G401 (cell line): ENCODE measurements around the gene HSPB8. TPM values are rescaled to one million over a fixed set of nuclear protein-coding genes. Genes with fewer than 3 reads are reported as not detected.
"Not testable (repeated sequence)": the region's sequence is repeated elsewhere in the genome, so short reads cannot be mapped to it uniquely, and the experiment has no call there.

Source experiments
- DNase-seq: peaks from one replicate; pipeline ENCODE4 v3.0.0-alpha.2; 2015; ENCODE audit warnings: low spot score
- in situ Hi-C: cut with HindIII; loops from 2 replicates; pipeline ENCODE4 v1.10.0; 2016; ENCODE audit warnings: low sequenced_read_pairs, mixed read lengths
- total RNA-seq: library from RNA; depleted of rRNA; stranded (reverse); fragments of >200 nt; shearing (Covaris generic); gene quantifications from 2 replicates; pipeline ENCODE4 v1.2.3, GENCODE V29; 2014

The HSPB8 gene
- total RNA-seq, 1 experiment from 2014 or later = not detected

GRCh38 chr12:119201789-119202543 is 23.2 kb downstream of the HSPB8 start:
- in situ Hi-C loops = no loop called here
- no peak for DNase-seq

GRCh38 chr12:119202544-119202943 is 23.8 kb downstream of the HSPB8 start:
- DNase-seq = no peak

GRCh38 chr12:119204131-119204530 is 25.4 kb downstream of the HSPB8 start:
- no peak for DNase-seq
- in situ Hi-C loops = no loop called here

More at GRCh38 chr12:119202544-119202943, 23.8 kb downstream of the HSPB8 start:
- in situ Hi-C loops = no loop called here

DNA sequence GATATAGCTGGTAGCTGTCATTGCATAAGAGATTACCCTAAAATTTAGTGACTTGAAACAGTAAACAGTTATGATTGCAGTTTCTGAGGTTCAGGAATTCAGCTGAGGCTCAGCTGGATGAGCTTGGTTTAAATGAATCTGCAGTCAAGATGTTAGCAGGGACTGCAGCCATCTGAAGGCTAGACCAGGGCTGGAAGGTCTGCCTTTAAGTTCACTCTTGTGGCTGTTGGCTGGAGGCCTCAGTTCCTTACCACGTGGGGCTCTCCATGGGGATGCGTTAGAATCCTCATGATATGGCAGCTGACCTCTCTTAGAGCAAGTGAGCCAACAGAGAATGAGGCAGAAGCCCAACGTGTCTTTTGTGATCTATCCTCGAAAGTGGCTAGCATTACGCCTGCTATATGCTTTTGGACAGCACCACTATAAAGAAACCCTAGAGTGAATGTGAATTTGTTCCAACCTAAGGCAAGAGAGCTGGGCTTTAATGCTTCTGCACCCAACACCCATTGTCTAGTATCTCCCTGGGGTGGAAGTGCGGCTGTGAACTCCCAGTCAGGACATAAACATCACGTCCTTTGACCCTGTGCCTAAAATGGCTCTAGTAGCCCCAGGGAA is 26.0 kb downstream of the HSPB8 start:
- in situ Hi-C loops = no loop called here
- DNase-seq = no peak

- no peak for DNase-seq
- in situ Hi-C loops = no loop called here
Observed at GRCh38 chr12:119206348-119207062, 27.8 kb downstream of the HSPB8 start.

GRCh38 chr12:119207063-119207560 is 28.4 kb downstream of the HSPB8 start:
- no peak for DNase-seq
- in situ Hi-C loops = no loop called here

- in situ Hi-C loops = no loop called here
- DNase-seq = no peak
Observed at GRCh38 chr12:119208626-119209061, 29.9 kb downstream of the HSPB8 start.

DNA sequence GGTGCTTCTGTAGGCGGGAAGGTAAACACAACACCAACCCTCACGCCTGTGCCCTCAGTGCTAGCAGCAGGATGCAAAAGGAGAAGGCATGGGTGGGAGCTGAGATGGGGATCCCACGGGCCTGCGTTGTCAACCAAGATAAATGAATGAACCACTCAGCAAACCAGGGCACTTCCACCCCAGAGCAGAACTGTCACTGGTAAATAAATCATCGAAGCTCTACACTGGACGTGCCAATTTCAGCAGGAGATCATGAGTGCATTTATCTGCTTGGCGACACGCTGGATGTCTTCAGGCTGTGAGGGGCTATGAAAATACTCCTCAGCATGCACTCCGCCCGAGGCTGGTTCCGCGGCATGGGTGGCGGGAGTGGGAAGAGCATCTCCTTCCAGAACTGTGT is 33.2 kb downstream of the HSPB8 start:
- no peak for DNase-seq
- in situ Hi-C loops = no loop called here

GRCh38 chr12:119216084-119216483 is 37.4 kb downstream of the HSPB8 start:
- no peak for DNase-seq
- in situ Hi-C loops = no loop called here

DNA sequence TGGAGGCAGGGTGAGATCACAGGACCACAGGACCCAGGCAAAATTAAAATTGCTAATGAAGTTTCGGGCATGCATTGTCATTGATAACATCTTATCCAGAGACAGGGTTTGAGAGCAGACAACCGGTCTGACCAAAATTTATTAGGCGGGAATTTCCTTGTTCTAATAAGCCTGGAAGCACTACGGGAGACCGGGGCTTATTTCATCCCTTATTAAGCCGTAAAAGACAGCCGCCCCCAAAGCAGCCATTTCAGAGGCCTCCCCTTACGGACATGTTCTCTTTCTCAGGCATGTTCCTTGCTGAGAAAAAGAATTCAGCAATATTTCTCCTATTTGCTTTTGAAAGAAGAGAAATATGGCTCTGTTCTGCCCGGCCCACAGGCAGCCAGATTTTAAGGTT is 40.1 kb downstream of the HSPB8 start:
- DNase-seq, in situ Hi-C loops: not testable (repeated sequence)

DNA sequence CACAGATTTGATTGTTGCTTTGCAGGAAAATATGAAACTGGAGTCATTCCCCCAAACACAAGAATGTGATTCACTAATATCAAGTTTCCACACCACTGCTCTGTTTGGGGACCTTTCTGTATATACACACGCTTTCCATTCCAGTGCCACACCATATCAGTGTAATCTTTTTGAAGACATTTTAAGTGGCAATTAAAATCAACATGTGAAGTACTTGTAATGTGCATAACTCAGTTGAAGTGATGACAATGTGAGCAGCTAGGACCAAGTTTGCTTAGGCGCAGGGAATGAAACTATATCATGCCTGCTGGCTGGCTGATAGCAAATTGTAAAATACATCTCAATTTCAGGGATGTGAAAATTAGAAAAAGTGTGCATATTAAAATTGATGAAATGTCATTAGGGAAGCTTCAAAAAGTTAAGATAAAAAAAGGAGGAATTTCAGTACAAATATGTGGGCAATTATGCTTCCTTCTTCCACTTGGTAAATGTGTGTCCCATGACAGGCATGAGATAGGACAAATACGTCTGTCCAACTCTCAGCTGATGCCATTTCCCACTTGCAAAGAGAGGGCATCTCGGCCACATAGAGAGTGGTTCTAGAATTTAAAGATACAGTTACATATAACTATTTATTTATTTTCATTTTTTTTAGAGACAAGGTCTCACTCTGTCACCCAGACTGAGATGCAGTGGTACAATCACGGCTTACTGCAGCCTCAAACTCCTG is 43.7 kb downstream of the HSPB8 start:
- DNase-seq = no peak
- in situ Hi-C loops = no loop called here

GRCh38 chr12:119225454-119225853 is 46.7 kb downstream of the HSPB8 start:
- DNase-seq = no peak
- in situ Hi-C loops = no loop called here

DNA sequence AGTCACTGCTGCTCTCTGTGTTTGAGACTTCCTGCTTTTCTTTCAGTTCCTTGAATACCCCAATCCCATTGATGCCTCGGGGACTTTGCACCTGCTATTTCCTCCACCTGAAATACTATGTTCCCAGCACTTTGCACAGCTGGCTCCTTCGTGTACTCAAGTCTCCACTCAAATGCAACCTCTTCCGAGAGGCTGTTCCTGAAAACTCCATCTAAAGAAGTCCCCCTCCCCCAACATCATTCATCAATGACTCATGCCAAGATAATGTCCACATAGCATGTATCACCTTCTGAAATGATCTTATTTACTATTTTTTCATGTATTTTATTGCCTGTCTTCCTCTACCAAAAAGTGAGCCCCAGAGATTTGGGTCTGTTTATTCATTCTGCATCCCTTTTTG is 48.6 kb downstream of the HSPB8 start:
- DNase-seq = no peak
- in situ Hi-C loops = no loop called here

DNA sequence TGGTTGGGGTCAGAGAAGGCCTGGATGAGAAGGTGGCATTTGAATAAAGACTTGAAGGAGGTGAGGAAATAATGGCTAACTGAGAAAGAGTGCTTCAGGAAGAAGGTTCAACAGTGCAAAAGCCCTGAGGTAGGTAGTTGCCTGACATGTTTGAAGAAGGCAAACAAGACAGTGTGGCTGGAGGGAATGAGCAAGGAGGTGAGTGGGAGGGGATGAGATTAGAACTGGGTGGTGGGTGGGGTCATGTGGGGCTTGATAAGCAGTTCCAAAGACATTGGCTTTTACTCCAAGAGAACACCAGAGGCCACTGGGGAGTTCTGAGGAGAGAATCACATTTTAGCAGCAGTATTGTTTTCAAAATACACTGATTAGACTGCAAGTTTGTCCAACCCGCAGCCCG is 50.5 kb downstream of the HSPB8 start:
- in situ Hi-C loops = no loop called here
- DNase-seq = no peak

- peak; percentile 30 for DNase-seq
Observed at GRCh38 chr12:119229837-119230236, 51.1 kb downstream of the HSPB8 start.

DNA sequence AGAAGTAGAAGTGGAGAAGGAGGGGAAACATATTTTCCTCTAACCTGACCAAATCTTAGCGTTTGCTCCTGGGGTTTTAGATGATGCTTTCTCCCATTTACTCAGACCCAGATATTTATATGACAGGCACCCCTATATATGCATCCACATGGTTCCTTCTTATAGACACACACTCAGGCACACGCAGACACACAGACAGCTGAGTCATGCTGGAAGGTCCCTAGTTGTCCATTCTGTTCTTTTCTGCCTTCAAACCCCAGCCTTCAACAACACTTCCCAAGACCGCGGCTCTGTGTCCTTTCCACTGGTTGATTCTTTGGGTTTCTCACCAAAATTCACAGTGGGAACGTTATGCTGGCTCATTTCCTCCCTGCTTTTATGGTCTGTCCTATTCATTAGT is 52.1 kb downstream of the HSPB8 start:
- in situ Hi-C loops = no loop called here
- no peak for DNase-seq

More at GRCh38 chr12:119229837-119230236, 51.1 kb downstream of the HSPB8 start:
- in situ Hi-C loops = no loop called here

DNA sequence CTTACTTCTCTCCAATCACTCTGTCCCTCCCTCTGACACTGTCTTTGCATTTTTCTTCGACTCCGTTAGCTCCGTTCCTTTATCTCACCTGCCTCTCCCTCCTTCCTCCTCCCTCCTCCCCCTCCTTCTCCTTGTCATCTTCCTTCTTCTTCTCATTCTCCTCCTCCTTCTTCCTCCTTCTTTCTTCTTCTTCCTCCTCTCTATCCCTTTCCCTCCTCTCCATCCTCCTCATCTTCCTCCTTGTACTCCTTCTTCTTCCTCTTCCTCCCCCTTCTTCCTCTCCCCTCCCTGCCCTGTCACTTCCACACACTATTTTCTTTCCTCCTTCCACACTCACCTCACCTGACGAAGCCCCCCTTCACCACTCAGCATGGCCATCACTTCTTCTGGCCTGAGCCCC is 53.0 kb downstream of the HSPB8 start:
- in situ Hi-C loops = no loop called here
- DNase-seq = no peak

GRCh38 chr12:119235197-119235751 is 56.5 kb downstream of the HSPB8 start:
- DNase-seq = no peak

DNA sequence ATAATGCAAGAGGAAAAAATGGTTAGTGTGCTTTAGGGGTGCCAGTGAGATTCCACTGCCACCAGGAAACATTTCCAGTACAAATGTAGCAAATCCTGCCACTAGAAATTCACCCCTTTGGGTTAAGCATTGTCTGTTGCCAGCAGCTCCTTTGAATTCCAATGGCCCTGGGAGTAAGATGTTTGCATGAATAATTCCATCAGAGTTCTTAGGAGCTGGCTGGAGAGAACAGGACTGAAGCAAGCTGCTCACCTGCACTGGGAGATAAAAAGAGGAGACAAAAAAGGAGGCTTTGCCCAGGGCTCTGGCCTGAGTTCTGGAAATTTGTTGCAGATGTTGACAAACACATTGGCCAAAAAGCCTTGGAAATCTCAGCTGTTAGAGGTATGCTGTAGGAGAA is 57.6 kb downstream of the HSPB8 start:
- DNase-seq = no peak
- in situ Hi-C loops = no loop called here

More at GRCh38 chr12:119235197-119235751, 56.5 kb downstream of the HSPB8 start:
- in situ Hi-C loops = no loop called here
